Neuronal stem cell (in vitro differentiated cells): ENCODE measurements around the gene KIAA0319L.

Experiments
- DNase-seq: peaks from one replicate; pipeline ENCODE4 v3.0.0-alpha.2; 2013; ENCODE audit warnings: low spot score
- H2AFZ ChIP-seq: one replicate; pipeline ENCODE4 v1.6.1; 2013; ENCODE audit warnings: mild to moderate bottlenecking, low read length, inconsistent platforms
- H2AK5ac ChIP-seq: 2 replicates; pipeline ENCODE4 v1.6.1; 2013; ENCODE audit warnings: low read depth, mild to moderate bottlenecking, inconsistent platforms, low read length, moderate library complexity, mixed read lengths
- H2BK120ac ChIP-seq: 2 replicates; pipeline ENCODE4 v1.6.1; 2013; ENCODE audit warnings: low read depth, mild to moderate bottlenecking, inconsistent platforms, low read length, moderate library complexity, mixed read lengths
- H2BK12ac ChIP-seq: one replicate; pipeline ENCODE4 v1.6.1; 2013; ENCODE audit warnings: low read length, inconsistent platforms
- H2BK15ac ChIP-seq: 2 replicates; pipeline ENCODE4 v1.6.1; 2013; ENCODE audit warnings: mild to moderate bottlenecking, low read length, inconsistent platforms, mixed read lengths
- H2BK5ac ChIP-seq: one replicate; pipeline ENCODE4 v1.6.1; 2013; ENCODE audit warnings: inconsistent platforms, mild to moderate bottlenecking, low read length, moderate library complexity
- H3K14ac ChIP-seq: one replicate; pipeline ENCODE4 v1.6.1; 2013; ENCODE audit warnings: low read length, inconsistent platforms
- H3K18ac ChIP-seq: 2 replicates; pipeline ENCODE4 v1.6.1; 2013; ENCODE audit warnings: low read length, inconsistent platforms
- H3K23ac ChIP-seq: 2 replicates; pipeline ENCODE4 v1.6.1; 2013; ENCODE audit warnings: low read depth, mild to moderate bottlenecking, mixed read lengths, low read length, inconsistent platforms; ENCODE audit not compliant: poor library complexity
- H3K27ac ChIP-seq: replicated peaks from 3 replicates; pipeline ENCODE4 v1.5.1; 2013; ENCODE audit warnings: low read length, inconsistent platforms
- H3K27me3 ChIP-seq, 3 experiments: 2 replicates each; pipeline ENCODE4 v1.6.1; 2013; ENCODE audit warnings: low read length in 3 of 3, mild to moderate bottlenecking in 2 of 3, inconsistent platforms in 1 of 3, low read depth in 1 of 3, mixed read lengths in 1 of 3, moderate library complexity in 1 of 3; ENCODE audit not compliant: control insufficient read depth in 3 of 3, insufficient read depth in 3 of 3
- H3K36me3 ChIP-seq, 2 donors: replicated peaks in 1 of 2; 2 replicates each; pipeline ENCODE4 v1.6.1; 2013; ENCODE audit warnings: low read length in 2 of 2; ENCODE audit not compliant: control insufficient read depth in 2 of 2, insufficient read depth in 2 of 2
- H3K4ac ChIP-seq: 2 replicates; pipeline ENCODE4 v1.6.1; 2013; ENCODE audit warnings: inconsistent platforms, mild to moderate bottlenecking, low read length, moderate library complexity
- H3K4me1 ChIP-seq, 2 donors: 1 replicate in 1 of 2; 2 replicates in 1 of 2; pipeline ENCODE4 v1.6.1; 2013; ENCODE audit warnings: low read length in 2 of 2, low read depth in 1 of 2; ENCODE audit not compliant: control insufficient read depth in 2 of 2, insufficient read depth in 1 of 2
- H3K4me2 ChIP-seq: one replicate; pipeline ENCODE4 v1.6.1; 2013; ENCODE audit warnings: mild to moderate bottlenecking, low read length, inconsistent platforms; ENCODE audit not compliant: insufficient read depth, poor library complexity, severe bottlenecking
- H3K4me3 ChIP-seq, 2 donors: 2 replicates each; pipeline ENCODE4 v1.5.1; 2013; ENCODE audit warnings: low read length in 2 of 2, mild to moderate bottlenecking in 2 of 2, inconsistent platforms in 1 of 2, moderate library complexity in 1 of 2
- H3K79me1 ChIP-seq: one replicate; pipeline ENCODE4 v1.6.1; 2013; ENCODE audit warnings: low read depth, mild to moderate bottlenecking, inconsistent platforms, low read length, moderate library complexity
- H3K9ac ChIP-seq: one replicate; pipeline ENCODE4 v1.6.1; 2013; ENCODE audit warnings: mild to moderate bottlenecking, low read depth, low read length, inconsistent platforms; ENCODE audit not compliant: poor library complexity
- H3K9me3 ChIP-seq, 2 donors: replicated peaks in 1 of 2; 2 replicates each; pipeline versions ENCODE3 to v1.6.1; 2013; ENCODE audit warnings: low read length in 2 of 2, mild to moderate bottlenecking in 2 of 2, inconsistent platforms in 1 of 2, low read depth in 1 of 2, mixed read lengths in 1 of 2, moderate library complexity in 1 of 2; ENCODE audit not compliant: control insufficient read depth in 2 of 2, insufficient read depth in 1 of 2
- H4K8ac ChIP-seq: one replicate; pipeline ENCODE4 v1.6.1; 2013; ENCODE audit warnings: low read depth, mild to moderate bottlenecking, inconsistent platforms, low read length, moderate library complexity
- H4K91ac ChIP-seq: one replicate; pipeline ENCODE4 v1.6.1; 2013; ENCODE audit warnings: low read length, low read depth, mild to moderate bottlenecking, inconsistent platforms; ENCODE audit not compliant: poor library complexity
- WGBS, 2 donors: extraction: QIAGEN DNeasy Blood & Tissue Kit; methylation state at CpG; one replicate each; pipeline ENCODE4 v1.1.7; 2013; ENCODE audit warnings: missing lambda C conversion rate in 2 of 2, mixed read lengths in 1 of 2; ENCODE audit not compliant: insufficient read length in 2 of 2, insufficient replicate concordance in 1 of 2; ENCODE audit errors: extremely low coverage in 2 of 2; 5-methylcytosine and 5-hydroxymethylcytosine counted together

The KIAA0319L gene

DNA sequence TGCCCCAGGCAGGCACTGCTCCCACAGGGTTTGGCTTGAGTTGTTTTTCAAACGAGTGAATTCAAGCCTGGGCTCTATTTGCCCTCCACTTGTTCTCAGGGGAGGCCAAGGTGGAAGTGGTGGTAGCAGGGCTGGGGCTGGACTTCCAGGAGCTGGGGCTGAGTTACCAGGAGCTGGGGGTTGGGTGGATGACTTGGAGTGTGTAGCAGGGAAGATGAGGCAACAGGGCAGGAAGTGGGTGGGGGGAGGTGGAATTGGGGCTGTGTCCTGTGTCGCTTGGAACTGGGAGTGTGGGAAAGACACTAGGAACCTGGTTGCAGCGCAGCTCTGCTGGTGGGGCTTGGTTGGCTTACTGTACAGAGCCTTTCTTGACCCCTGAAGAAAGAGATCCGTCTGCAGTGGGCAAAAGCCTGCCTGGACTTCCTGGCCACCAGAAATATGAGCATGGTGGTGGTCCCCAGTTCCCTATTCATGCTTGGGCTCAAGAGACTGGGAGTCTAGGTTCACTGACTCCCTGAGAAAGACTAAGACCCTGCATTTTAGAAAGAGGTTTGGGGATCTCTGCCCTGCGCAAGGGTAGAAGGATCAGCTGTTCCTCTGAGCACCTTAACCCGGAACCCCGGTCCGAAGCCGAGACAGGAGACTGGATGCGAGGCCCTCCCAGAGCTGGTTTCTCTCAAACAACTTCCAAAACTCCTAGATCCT lies 19.0 kb upstream of the KIAA0319L start:
- Histone ChIP-seq H3K27me3 (peaks cover 55 to 82% (median 72%) of the 10 kb centered on the region in 3 experiments), H3K4ac (no peak overlapping the region), H3K9me3 (no peaks in the 10 kb centered on the region), H2BK120ac (no peak overlapping the region), H3K14ac (no peak overlapping the region), H3K27ac (no peak overlapping the region), H3K79me1 (no peaks in the 10 kb centered on the region), H4K8ac (no peak overlapping the region), H3K4me3 (no peak overlapping the region), H3K36me3 (no peaks in the 10 kb centered on the region), H3K23ac (no peak overlapping the region), H3K18ac (no peak overlapping the region), H2BK12ac (no peak overlapping the region), H2AFZ (no peak overlapping the region), H2BK15ac (no peak overlapping the region), H2BK5ac (no peak overlapping the region), H3K4me1 (peaks cover 3 to 12% of the 10 kb centered on the region in 2 donors), H3K4me2 (peak overlapping the region; percentile 37), H3K9ac (no peak overlapping the region), H4K91ac (no peak overlapping the region), H2AK5ac (no peak overlapping the region)
- no peak for DNase-seq
- no CpG with 5 or more reads among the region's 10 CpGs for WGBS, 2 donors

DNA sequence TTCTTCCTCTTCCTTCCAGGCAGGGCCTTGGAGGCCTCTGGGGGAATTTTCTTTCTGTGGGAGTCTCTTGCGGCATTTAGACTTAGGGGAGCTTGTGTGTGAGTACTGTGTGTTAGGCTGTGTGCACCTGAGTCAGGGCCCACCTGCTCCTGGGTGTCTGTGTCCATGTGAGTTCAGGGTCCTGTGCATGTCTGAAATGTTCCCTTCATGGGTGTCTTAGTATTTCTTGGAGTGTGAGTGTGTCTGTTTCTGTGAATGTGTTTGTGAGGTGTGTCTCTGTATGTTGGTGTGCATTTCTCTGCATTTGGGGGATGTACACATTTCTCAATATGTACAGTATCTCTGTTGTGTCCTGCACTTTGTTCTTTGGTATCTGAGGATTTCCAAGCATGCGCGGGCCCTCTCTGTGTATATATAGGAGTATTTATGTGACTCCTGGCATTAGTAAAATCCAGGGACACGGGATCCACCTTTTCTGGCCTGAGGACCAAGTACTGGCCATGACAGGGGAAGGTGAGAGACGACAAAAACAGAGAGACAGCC lies 18.3 kb upstream of the KIAA0319L start:
- no peak for DNase-seq
- Histone ChIP-seq H2BK15ac (no peak overlapping the region), H3K4me1 (peaks cover 3 to 12% of the 10 kb centered on the region in 2 donors), H3K9me3 (no peaks in the 10 kb centered on the region), H2BK12ac (no peak overlapping the region), H2BK120ac (no peak overlapping the region), H3K4me3 (peak overlapping the region in 1 of 2 donors; percentile 22), H3K18ac (no peak overlapping the region), H3K9ac (no peak overlapping the region), H3K14ac (no peak overlapping the region), H3K4me2 (no peak overlapping the region), H3K36me3 (no peaks in the 10 kb centered on the region), H4K91ac (no peak overlapping the region), H2BK5ac (no peak overlapping the region), H3K79me1 (no peaks in the 10 kb centered on the region), H2AK5ac (no peak overlapping the region), H3K23ac (no peak overlapping the region), H3K4ac (no peak overlapping the region), H3K27ac (no peak overlapping the region), H4K8ac (no peak overlapping the region), H3K27me3 (peaks cover 55 to 86% (median 74%) of the 10 kb centered on the region in 3 experiments), H2AFZ (no peak overlapping the region)
- no CpG with 5 or more reads among the region's 5 CpGs for WGBS, 2 donors

- WGBS, 2 donors: no CpG with 5 or more reads among the region's 30 CpGs
- Histone ChIP-seq H3K14ac (peak overlapping the region; percentile 42), H3K27ac (no peak overlapping the region), H3K36me3 (no peaks in the 10 kb centered on the region), H3K27me3 (peaks cover 55 to 92% (median 74%) of the 10 kb centered on the region in 3 experiments), H3K23ac (peak overlapping the region; percentile 89), H2BK120ac (peak overlapping the region; percentile 8), H2AFZ (no peak overlapping the region), H3K9me3 (peaks cover 0 to 1% of the 10 kb centered on the region in 2 donors), H2AK5ac (peak overlapping the region; percentile 21), H3K79me1 (no peaks in the 10 kb centered on the region), H4K91ac (peak overlapping the region; percentile 19), H3K4me2 (no peak overlapping the region), H2BK12ac (no peak overlapping the region), H2BK5ac (no peak overlapping the region), H3K4me3 (no peak overlapping the region), H2BK15ac (no peak overlapping the region), H3K18ac (peak overlapping the region; percentile 55), H4K8ac (no peak overlapping the region), H3K4me1 (peaks cover 3 to 12% of the 10 kb centered on the region in 2 donors), H3K4ac (no peak overlapping the region), H3K9ac (peak overlapping the region; percentile 3)
- DNase-seq: no peak
Measured at GRCh38 chr1:35574655-35575415, 17.6 kb upstream of the KIAA0319L start.

GRCh38 chr1:35574125-35574654 lies 17.0 kb upstream of the KIAA0319L start:
- Histone ChIP-seq H2BK12ac (no peak overlapping the region), H3K79me1 (no peaks in the 10 kb centered on the region), H2BK120ac (peak overlapping the region; percentile 8), H3K4ac (no peak overlapping the region), H3K36me3 (no peaks in the 10 kb centered on the region), H2AK5ac (peak overlapping the region; percentile 21), H3K4me1 (peaks cover 3 to 12% of the 10 kb centered on the region in 2 donors), H3K14ac (no peak overlapping the region), H3K9me3 (peaks cover 0 to 1% of the 10 kb centered on the region in 2 donors), H4K8ac (no peak overlapping the region), H3K9ac (peak overlapping the region; percentile 3), H2AFZ (no peak overlapping the region), H3K23ac (peak overlapping the region; percentile 89), H2BK15ac (no peak overlapping the region), H3K18ac (no peak overlapping the region), H3K27me3 (peaks cover 55 to 87% (median 74%) of the 10 kb centered on the region in 3 experiments), H2BK5ac (no peak overlapping the region), H3K4me2 (no peak overlapping the region), H4K91ac (no peak overlapping the region), H3K27ac (no peak overlapping the region), H3K4me3 (no peak overlapping the region)
- no peak for DNase-seq
- WGBS, 2 donors: no CpG with 5 or more reads among the region's 48 CpGs
